HG03460 (cell line): ENCODE measurements around the gene SKOR1.

ENCODE experiments used
- ATAC-seq: cut with Tn5 transposase; IDR thresholded peaks from one replicate; pipeline ENCODE4 v1.9.1; 2021; ENCODE audit not compliant: unreplicated experiment

Gene SKOR1

DNA sequence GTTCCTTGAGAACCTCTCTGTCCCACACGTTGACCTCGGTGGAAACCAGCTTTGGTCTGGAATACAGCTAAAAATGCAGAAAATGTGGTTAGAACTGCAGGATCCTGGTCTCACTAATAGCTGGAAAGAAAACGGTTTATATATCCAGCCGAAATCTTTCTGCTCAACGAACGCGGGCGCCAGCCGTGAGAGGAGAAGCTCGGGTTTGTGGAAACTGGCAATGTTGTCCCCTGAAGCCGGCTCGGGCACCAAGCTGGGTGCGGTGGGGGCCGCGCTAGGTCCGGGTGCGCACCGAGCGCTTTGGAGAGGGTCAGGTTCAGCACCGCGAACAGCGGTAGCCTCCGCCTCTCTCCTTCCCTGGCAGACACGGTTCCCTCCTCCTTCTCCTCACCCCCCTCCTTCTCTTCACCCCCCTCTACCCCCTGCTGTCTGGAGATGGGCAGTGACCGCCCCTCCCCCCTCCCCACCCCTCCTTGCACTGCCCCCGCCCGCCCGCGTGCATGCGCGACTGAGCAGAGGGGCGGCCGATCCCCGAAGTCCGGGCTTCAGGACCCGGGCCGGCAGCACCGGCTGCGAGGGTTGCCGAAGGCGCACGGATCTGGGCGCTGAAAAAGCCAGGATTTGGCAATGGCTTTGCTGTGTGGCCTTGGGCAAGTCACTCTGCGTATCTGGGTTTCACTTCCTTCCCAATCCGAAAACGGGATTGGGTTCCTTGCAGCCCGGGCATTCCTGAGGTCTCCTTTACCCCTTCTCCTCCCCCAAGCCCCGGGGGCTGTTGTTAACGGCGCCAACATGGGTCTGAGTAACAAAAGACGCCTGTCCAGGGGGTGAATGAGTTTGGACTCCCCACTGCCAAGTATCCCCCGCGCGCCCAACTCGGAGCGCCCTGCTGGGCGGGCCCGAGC, at the start of gene SKOR1:
Gene SKOR1, plus strand, starts transcription at position 534 of the 905 bp plus-strand sequence. Its CDS starts 94 bp downstream, at position 628.
- no peak for ATAC-seq

GRCh38 chr15:67775998-67776397, 49.3 kb upstream of the SKOR1 start:
- no peak for ATAC-seq

GRCh38 chr15:67776600-67776999, 48.7 kb upstream of the SKOR1 start:
- no peak for ATAC-seq

- ATAC-seq, result no peak
Measured at GRCh38 chr15:67777071-67777470, 48.2 kb upstream of the SKOR1 start.

DNA sequence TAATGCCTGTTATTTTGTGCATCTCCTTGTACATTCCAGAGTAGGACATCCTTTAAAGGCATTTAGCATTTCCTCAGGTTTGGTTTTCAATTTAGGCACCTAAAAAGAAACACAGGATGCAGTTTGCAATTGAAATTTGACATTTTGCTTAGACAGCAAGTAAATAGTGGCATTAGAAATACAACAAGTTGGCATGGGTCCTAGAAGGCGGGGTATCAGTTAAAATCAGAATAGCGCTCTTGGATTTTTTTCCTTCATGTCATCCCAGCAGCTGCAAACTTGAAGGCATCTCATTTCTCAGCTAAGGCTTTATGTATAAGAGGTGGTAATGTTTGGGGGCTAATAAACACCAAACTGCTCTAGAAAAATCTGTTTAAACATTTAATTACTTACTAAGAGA, 47.5 kb upstream of the SKOR1 start:
- no peak for ATAC-seq

GRCh38 chr15:67778968-67779548, 46.3 kb upstream of the SKOR1 start:
- no peak for ATAC-seq

- ATAC-seq, result no peak
Measured at GRCh38 chr15:67779549-67780111, 45.7 kb upstream of the SKOR1 start.

DNA sequence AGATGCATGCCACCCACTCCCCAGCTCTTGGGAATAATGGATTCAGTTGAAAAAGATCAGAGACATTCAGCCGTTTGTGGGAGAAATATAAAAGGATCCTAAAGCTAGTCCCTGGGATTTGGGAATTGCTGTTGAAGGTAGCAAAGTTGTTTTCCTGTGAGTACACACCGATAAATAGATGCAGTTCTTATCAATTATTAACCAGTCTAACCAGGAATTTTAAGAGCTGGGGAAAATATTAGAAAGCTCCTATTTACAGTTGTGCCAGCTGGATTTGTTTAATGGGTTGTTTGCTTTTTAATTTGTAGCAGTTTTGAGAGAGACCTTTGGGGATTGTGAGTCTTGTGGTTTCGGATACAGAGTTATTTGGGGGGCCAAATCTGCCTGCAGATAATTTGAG, 44.2 kb upstream of the SKOR1 start:
- ATAC-seq, result no peak

- ATAC-seq, result no peak
Measured at GRCh38 chr15:67781907-67782690, 43.2 kb upstream of the SKOR1 start.

DNA sequence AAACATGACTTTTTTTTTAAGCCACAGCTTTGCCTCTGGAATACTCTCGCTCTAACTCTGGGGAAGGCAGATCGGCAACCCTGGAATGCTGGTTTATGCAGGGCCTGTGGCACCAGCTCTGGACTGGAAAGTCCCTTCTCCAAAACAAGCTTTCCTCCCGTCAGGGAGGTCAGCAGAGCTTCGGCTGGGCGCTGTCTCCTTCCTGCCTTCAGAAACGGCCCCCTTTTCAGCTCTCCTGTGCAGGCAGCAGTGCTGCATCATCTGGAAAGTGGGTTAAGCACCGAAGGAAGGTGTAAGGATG, 42.7 kb upstream of the SKOR1 start:
- no peak for ATAC-seq

DNA sequence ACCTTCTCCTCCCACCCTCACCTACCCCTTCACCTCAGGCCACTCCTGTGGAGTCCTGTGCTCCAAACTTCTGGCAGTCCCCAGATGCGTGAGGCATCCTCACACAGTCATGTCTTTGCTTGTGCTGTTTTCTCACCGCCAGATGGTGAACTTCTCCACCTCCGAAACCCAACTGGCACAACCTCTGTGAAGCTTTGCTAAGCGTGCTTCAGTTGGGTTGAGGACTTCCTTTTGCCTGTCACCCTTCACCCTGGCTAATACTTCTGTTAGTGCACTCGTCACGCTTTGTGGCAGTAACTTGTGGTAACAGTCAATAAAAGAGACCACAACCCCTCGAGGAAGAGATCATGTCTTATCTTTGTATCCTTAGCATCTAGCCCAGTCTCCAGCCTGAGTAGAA, 42.0 kb upstream of the SKOR1 start:
- ATAC-seq, result peak; percentile 53

DNA sequence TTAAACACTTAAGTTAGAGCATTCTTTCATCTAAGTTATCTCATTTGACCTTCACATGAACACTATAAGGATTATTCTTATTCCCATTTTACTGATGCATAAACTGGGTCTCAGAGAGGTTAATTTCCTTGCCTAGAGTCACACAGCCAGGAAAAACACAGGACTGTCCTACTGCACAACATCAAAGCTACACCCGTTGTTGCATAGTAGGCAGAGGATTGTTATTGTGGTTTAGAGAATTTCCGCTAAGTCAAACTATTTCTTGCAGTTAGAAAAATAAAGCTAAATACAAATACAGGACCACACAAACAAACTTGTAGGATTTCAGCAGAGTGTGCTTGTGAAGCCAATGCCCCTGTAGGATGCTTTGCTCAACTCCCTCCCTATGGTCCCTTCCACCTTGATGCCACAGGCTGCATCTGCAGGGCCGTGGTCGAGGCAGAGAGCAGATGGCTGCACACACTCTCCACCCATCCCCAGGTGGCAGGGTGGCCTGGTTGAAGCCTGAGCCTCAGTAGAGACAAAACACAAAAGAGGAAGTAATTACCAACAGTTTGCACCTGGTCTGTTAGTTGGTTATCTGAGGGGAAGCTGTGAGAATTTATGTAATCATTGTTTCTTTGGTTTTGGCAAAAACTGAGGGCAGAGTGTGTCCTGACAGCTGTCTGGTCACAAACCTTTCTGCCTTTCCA, 41.1 kb upstream of the SKOR1 start:
- ATAC-seq, result peak; percentile 84

DNA sequence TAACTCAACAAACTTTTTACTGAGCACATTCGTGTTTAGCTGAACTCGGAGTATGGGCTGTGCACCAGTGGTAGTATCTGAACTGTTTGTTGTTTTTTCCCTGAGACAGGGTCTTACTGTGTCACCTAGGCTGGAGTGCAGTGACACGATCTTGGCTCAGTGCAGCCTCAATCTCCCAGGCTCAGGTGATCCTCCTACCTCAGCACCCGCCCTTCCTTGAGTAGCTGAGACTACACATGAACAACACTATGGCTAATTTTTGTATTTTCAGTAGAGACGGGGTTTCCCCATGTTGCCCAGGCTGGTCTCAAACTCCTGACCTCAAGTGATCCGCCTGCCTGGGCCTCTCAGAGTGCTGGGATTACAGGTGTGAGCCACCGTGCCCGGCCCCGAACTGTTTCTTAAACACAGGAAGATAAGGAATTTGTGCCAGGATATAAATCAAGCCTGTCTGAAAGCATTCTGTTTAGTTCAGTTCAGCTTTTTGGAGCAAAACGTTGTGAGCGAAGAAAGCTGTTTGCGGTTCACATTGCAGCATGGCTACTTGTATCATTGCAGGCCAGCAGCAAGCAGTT, 40.4 kb upstream of the SKOR1 start:
- peak; percentile 3 for ATAC-seq

DNA sequence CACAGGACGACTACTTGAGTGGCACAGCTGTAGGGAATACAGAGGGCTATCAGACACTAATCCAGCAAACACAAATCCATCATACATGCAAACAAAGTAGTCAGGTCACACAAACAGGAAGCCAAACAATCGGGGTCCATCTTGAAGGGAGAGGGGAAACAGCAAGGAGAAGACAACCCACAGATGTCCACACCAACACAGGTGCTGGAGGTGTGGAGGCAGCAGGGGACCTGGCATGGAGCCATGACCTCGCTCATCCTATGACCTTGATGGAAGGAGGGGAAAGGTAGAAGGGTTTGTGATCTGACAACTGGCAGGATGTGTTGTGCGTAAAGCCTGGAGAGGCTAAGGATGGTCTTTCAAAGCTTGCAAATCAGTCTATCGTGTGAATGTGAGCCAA, 39.9 kb upstream of the SKOR1 start:
- no peak for ATAC-seq

GRCh38 chr15:67786646-67787045, 38.7 kb upstream of the SKOR1 start:
- ATAC-seq, result no peak

- no peak for ATAC-seq
Measured at GRCh38 chr15:67788986-67789385, 36.3 kb upstream of the SKOR1 start.

DNA sequence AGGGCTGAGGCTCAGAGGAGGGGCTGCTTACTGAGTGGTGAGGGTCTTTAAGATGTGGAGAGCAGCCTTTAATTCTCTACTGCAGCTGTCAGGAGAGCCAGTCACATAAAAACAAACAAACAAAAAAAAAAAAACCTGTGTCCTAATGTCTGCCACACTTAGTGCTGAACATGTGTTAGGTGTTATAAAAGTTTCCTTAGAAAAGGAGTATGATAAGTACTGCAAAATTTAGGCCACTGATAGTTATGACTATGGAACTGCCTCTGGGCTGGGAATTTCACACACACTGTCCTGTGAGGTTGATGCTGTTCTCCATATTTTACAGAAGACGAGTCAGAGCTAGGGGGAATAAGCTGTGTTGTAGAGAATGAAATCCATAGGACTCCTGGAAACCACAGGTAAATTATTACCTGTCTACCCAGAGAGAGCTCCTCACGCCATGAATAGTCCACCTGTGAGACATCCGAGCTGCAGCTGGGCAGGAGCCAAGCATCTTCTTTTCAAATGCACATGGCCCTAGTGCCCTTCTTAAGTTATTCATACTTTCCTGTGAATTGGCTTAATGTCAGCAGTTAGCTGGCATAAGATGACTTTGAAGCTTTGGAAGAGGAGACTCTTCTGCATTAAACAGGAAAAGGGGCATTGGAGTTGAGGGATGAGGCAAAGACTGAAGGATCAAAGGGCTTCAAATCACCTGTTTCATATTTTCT, 34.5 kb upstream of the SKOR1 start:
- ATAC-seq, result no peak

GRCh38 chr15:67792250-67792942, 32.9 kb upstream of the SKOR1 start:
- no peak for ATAC-seq

DNA sequence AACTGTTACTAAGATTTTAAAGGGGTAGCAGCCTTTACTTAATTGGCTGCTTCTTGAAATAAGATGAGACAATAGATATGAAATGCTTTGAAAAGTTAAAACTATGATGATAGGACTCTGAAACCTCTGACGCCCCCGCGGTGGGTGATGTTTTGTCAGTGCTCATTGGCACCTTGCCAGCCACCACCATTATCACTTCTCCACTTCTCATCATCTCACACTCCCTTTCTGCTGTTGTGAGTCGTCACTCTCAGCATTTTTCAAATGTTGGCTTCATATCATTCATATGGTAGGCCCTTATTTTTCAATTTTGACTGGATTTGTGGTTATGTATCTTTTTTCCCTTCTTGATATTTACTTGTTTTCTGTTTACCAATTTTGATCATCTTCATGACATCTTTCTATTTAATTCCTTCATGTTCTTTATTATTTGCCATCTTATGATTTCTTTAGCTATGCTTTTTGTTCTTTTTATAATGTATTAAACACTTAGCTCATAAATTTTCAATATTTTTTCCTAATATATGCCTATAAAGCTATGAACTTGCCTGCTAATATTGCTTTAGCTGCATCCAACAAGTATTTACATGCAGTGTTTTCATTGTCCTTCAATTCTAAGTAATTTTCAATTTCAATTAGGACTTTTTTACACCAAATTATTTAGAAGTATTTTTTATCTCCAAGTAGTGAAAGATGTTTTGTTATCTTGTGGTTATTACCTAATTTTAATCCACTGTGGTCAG, 30.3 kb upstream of the SKOR1 start:
- ATAC-seq, result no peak
